Omental fat pad (tissue), 4 donors: ENCODE data around the gene NEBL. TPM values are rescaled to one million over a fixed set of nuclear protein-coding genes. Genes with fewer than 3 reads are reported as not detected.

Experiments
- ATAC-seq: fragments of 150-250 bp; one replicate; pipeline ENCODE4 v1.9.1; 2016; ENCODE audit warnings: mild to moderate bottlenecking, moderate library complexity; ENCODE audit not compliant: low FRiP score
- DNase-seq: peaks from one replicate; pipeline ENCODE4 v3.0.0-alpha.2; 2019; ENCODE audit warnings: low spot score
- total RNA-seq, 4 donors: library from RNA; depleted of rRNA; stranded (reverse); fragments of >200 nt; gene quantifications; one replicate each; pipeline ENCODE4 v1.1.0, GENCODE V29; 2016
- TF ChIP-seq, protein P1 (sequence below), 3 donors: fragments of 450-650 bp; IDR thresholded peaks; one replicate each; pipeline ENCODE4 v1.5.1; 2016 to 2017; ENCODE audit warnings: antibody characterized with exemption in 3 of 3, mild to moderate bottlenecking in 3 of 3, moderate library complexity in 2 of 3

The NEBL gene
- total RNA-seq, 4 donors from 2014 or later = 6.4 to 20.5 (median 12.7) TPM

DNA sequence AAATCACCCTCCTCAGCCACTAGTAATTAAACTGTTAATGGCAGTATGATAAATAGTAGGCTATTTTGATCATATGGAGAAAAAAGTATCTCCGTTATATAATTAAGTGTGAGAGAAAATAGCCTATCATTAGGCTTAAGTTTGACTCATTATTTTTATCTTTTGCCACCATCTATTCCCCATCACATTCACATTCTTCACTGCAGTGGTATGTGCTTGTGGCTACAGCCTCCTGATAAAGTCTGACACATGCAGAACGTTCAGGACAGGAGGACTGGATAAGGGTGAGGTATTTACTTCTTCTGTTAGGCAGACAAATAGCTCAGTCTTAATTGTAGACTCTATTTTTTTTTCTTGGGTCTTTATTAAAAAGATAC, 5.8 kb downstream of the NEBL start:
- TF ChIP-seq, protein P1, sequence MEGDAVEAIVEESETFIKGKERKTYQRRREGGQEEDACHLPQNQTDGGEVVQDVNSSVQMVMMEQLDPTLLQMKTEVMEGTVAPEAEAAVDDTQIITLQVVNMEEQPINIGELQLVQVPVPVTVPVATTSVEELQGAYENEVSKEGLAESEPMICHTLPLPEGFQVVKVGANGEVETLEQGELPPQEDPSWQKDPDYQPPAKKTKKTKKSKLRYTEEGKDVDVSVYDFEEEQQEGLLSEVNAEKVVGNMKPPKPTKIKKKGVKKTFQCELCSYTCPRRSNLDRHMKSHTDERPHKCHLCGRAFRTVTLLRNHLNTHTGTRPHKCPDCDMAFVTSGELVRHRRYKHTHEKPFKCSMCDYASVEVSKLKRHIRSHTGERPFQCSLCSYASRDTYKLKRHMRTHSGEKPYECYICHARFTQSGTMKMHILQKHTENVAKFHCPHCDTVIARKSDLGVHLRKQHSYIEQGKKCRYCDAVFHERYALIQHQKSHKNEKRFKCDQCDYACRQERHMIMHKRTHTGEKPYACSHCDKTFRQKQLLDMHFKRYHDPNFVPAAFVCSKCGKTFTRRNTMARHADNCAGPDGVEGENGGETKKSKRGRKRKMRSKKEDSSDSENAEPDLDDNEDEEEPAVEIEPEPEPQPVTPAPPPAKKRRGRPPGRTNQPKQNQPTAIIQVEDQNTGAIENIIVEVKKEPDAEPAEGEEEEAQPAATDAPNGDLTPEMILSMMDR (IDR thresholded peaks at IDR 0.05) = no peak
- no peak for DNase-seq
- ATAC-seq = no peak

- ATAC-seq (no peak), DNase-seq (no peak)
- TF ChIP-seq, protein P1 (IDR thresholded peaks at IDR 0.05) = no peak
Observed at GRCh38 chr10:20890491-20891337, 6.4 kb downstream of the NEBL start.

DNA sequence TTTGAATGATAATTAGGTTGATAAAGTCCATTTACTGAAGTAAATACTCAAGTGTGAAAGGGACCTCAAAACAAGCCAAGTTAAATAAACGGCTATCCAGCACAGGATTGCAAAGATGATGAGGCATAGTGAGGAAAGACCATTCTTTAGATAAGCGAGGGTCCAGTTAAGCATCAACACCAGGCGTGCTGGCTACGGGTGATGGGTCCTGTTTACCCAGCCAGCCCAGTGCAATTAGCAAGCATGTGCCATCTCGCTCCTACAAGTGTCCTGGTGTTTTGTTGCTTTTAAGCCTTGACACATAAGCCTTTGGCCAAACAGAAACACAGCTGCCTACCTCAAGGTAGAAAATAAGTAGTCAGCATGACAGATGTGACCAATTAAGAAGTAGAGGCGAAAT, 7.1 kb downstream of the NEBL start:
- TF ChIP-seq, protein P1 (IDR thresholded peaks at IDR 0.05) = no peak
- ATAC-seq (no peak), DNase-seq (no peak)

DNA sequence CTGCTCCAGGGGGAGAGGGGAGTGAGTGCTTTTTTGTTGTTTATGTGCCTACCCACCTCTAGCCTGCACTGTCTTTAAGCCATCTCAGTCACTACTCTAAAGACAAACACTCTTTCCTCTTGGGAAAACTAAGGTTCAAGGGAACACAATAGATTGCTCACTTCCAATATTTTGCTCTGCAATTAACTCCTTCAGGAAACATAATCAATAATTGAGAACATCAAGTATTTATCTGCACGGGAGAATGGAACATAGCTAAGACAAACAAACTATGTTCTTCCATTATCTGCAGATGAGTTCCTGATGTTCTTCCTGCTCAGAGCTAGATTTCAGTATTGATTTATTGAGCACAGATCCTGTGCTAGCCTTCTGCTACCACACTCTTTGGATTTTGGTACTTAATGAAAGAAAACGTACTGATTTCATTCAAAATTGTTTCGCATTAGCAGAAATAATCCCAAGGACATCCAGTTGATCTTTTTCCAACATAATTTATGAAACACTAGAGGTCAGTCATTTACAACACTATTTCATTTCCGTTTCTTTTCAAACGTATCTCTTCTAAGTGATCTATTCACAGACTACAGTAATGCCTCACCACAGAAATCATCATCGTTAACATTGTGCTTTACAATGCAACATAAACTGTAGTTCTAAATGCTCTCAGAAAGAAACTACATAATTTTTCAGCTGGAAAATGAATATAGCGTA, 8.3 kb downstream of the NEBL start:
- TF ChIP-seq, protein P1 (IDR thresholded peaks at IDR 0.05) = no peak
- DNase-seq (no peak), ATAC-seq (no peak)

GRCh38 chr10:20887706-20888555, 9.2 kb downstream of the NEBL start:
- TF ChIP-seq, protein P1 (IDR thresholded peaks at IDR 0.05) = no peak
- DNase-seq (no peak), ATAC-seq (no peak)

GRCh38 chr10:20885678-20886077, 11.4 kb downstream of the NEBL start:
- DNase-seq = no peak
- TF ChIP-seq, protein P1 (IDR thresholded peaks at IDR 0.05) = no peak
- no peak for ATAC-seq
